GM04504 (cell line): ENCODE results near the gene AIFM1.

Source experiments
- DNase-seq: peaks from one replicate; pipeline ENCODE4 v3.0.0-alpha.2; 2012; ENCODE audit warnings: low read depth

AIFM1 gene

DNA sequence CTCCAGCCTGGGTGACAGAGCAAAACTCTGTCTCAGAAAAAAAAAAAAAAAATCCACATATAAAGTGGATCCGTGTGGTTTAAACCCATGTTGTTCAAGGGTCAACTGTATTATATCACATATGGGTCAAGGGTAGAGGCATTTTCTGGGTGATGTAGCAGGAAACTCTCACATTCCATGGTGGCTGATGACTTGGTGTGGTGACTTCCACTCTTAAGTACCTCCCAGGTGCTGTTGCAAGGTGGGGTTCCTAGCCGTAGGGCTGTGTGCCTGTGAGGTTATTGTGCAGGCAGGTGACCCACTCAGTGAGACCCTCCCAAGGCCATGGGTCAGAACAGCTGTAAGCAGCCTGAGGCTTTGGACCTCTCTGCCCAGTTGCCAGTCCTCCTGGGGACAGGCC lies 72.4 kb downstream of the AIFM1 start:
- DNase-seq: no peak

DNA sequence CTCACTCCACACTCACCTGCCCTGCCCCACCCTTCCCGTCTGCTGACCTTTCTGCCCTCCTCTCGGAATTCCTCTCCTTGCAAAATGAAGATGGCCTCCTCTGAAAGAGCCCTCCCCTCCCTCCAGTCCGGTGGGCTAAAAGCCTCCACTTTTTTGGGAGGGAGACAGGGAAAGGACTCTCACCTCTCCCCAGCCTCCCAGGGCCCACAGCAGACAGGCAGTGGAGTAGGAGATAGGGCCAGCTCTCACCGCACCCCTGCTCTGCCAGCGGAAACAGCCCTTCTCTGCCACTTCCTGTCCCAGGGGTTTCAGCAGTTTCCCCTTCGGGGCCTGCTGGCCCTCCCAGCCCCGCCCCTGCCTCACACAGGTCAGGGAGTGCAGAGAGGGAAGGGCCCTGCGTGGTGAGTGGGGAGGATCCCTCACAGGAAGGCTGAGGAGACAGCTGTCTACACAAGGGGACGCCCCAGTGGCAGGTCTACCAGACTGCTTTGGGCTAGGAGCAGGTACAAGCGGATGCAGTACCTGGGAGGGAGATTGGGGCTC lies 73.6 kb downstream of the AIFM1 start:
- DNase-seq: no peak

DNA sequence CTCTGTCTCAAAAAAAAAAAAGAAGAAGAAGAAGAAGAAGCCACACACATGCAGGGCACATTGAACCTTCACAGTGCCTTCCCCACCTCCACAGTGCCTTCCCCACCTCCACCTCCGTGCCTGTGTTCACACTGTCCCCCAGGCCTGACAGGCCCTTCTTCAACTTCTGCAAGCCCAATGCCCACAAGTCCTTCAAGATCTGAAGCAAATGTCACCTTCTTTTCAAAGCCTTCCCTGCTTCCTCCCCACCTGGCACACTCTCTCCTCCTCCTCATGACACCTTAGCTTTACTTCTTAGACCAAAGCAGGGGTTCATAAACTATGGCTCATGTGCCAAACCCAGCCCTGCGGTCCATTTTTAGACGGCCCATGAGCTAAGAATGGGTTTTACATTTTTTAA lies 75.3 kb downstream of the AIFM1 start:
- no peak for DNase-seq

DNA sequence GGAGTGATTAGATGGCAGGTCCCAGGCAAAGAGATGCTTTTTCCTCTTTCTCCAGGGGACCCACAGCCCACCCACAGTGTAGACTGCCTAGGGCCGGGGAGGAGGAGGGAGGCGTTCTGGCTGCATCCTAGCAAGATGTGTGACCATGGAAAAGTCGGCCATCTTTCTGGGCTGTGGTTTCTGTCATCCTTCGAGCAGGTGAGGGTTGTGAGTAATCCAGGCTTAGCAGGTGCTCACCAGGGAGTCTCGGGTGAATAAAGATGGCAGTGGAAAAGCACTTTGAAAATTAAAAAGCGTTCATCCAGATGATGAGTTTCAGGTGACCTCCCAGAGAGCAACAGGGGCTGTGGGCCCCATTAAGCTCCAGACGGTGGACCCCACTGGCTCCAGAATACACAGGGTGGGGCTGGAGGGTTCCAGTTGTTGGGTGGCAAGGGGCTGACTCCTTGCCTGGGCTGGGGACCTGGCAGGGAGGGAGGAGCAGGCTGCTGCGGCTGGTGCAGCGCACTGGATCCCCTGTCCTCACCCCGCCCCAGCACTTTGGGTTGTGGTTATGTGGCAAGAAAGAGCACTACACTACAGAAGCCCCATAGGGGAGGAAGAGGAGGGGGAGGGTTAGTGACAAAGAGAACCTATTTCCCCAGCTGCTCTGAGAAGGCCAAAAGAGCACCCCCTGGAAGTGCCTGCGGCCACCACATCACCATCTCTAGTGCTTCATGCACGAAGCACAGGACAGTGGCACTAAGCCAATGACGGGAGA lies 79.0 kb downstream of the AIFM1 start:
- no peak for DNase-seq

DNA sequence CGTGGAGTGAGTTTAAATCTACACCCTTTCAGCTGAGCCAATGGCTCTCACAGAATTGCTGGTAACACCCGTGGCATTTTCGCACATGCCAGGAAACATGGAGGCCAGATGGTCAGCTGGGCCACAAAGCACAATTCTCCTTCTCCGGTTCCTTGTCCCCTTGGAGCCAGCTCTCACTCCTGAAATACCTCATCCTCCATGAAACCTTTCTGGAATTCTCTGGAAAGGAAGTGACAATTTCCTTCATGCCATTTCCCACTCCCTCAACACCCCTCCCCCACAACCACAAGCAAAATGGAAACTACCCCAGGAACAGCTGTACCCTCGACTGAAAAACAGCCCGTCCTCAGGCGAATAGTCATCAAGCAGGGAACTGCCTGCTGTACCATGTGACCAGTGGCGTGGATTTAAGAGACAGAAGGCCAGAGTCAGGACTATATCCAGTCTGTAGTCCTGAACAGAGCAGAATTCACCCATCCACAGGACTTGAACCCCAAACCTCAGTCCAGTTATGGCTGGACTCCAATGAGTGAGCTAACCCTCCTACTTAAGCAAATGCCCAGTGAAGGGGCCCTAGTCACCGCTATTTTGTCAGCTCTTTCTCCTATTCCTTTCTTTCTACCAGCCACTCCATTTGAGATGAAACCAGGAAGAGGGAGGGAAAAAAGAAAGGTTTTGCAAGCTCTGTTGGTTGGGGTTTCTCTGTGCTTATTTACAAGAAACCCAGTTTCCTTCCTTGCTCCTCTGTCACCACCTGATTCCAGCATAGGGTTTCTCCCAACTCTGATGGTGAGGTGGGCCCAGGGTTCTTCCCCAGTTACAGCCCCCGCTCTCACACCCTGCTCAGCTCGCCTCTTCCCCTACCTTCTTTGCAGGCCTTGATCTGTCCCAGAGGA lies 79.8 kb downstream of the AIFM1 start:
- no peak for DNase-seq

DNA sequence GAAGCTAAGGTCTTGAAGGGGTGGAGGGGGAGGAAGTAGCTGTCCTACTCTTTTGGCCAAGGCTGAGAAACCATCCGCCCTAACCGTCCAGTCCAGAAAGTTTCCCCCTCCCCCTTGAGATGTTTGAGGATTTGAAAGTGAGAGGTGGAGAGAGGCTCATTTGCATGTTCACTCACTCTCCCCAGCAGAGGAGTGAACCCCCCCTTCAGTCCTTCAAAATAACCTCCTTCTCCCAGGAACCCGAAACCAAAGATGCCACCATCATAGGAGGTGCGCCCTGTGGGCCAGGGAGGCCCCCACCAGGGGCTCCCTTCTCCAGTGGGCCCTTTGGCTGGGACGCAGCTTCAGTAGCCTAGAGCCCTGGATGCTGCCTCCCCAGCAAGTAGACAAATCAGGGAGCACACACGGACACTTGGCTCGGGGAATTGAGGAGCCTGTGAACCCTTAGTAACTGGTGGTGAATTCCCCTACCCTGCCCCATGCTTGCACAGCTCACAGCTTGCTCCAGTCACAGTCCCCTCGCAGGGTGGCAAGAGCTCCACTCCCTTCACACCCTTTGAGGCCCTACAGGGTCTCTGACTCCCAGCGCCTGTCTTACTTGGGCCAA lies 80.9 kb downstream of the AIFM1 start:
- DNase-seq: no peak

DNA sequence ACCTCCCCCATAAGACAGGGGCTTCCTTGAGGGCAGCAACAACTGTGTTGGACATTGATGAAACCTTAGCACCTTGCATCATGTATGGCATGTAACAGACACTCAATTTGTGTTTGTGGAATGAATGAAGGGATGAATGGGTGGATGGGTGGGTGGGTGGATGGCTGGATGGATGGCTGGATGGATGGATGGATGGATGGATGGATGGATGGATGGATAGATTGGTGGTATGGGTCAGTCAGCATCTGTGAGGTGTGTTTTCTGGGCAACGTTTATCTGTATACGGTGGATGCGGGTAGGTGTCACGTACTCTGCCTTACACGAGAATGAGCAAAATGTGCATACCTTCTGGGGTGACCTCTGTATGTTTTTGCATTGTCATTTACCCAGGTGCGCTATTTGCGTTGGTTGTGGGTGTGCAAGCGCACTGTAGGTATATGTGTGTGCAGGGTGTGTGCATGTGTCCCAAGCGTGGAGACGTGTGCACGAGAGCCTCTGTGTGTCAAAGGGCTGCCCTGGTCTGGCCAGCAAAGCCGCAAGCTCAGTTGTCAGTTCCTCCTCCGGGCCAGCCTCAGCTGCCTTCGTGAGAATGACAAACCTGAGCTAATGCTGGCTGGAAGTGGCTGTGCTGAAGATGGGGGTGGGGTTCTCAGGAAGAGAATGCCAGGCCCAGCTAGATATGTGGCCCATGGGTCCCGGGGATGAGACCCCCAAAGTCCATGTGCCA lies 81.8 kb downstream of the AIFM1 start:
- DNase-seq: no peak

DNA sequence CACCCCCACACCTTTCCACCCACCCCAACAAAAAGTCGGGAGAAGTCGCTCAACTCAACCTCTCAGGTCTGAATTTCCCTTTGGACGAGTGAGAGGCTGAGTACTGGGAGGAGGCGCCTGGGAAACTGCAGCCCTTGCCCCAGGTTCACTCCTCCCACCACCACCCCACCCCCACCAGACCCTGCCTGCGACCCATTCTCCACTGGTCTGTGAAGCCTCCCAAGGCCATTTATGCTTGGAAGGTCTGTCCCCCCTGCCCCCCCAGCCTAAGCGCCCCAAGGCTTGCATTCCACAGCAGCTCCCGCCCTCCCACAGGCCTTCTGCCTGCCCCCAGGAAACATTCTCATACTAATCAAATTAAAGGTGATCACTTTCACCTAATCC lies 82.5 kb downstream of the AIFM1 start:
- DNase-seq: no peak

DNA sequence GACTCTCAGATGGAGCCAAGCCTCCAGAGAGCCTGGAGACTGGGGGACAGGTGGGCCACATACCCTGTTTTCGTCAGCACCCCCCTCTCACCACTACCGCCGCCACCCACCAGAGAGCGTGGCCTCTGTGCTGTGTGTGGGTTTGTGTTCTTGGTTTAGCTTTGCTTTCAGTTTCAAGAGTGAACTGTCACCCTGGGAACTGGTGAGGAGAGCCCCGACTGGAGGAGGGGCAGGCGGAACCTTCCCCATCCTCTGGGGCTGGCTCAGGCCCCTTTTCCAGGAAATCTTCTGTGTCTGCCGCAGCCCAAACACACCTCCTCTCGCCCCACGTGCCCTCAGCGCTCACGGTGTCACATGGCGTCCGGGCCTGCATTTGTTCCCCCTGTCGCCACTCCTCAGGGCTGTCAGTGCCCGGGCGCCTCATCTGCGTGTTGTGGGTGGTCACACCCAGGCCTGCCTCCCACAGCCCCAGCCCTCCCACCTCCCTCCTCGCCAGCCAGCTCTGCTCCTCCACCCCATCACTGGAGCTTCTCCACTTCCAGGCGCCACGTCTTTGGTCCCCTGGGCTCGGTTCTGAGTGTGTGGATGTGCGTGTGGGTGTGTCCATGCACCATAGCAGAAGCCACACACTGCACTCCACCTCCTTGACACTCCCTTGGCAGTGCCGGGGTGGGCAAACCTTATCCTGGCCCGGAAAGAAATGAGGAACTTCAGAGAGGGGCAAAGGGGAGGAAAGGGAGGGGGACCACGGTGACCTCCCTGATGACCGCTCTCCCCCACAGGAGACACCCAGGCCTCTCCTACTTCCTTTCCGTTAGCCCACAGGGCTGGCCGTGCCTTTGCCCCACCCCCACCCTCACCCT lies 83.2 kb downstream of the AIFM1 start:
- no peak for DNase-seq

DNA sequence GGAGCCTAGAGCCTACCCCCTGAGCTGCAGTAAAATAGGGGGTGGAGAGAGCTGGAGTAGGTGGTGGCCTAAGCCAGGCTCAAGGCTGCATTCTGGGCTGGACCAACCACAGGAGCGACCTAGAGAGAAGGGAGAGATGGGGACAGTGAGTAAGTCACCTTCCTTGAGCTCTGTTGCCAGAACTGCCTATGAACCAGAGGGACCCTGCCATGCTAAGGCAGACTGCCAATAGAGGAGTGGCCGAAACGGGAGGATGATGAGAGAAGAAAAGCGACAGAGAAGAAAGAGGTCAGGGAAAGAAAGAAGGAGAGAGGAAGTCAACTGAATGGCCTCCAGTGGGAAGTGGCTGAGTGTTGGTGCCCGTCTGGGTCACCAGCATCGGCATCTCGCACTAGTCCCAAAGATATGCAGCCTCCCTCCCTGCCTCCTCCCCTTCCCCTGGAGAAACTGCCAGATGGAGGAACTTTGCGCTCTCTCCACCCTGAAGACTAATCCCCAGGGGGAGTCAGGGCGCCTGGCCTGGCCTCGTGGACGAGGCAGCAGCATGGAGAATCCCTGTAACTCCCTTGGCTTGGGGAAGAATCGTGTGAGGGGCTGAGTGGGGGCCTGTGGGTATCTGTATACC lies 84.1 kb downstream of the AIFM1 start:
- no peak for DNase-seq

DNA sequence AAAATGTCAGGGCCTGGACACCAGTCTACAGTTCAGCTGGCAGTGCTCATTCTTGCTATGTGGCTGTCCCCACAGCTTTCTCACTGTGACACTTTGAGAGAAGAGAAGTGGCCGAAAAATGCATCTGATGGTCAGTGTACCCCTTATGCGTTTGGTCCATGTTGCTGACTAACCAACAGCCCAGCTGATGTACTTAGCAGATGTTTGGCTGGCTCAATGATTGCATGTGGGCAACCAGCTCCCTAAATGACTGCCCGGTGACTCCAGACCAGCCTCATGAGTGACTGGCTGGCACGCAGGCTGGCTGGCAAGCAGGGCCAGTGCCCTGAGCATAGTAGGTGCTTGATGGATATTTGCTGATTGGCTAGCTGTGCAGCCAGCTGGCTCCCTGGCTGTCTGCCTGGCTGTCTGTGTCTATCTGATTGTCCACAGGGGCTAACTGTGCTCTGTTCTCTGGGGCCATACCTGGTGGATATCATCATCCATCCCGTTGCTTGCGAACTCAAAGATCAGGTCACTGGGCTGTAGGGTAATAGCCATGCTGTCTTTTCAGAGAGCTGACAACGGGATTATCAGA lies 84.8 kb downstream of the AIFM1 start:
- DNase-seq: no peak

DNA sequence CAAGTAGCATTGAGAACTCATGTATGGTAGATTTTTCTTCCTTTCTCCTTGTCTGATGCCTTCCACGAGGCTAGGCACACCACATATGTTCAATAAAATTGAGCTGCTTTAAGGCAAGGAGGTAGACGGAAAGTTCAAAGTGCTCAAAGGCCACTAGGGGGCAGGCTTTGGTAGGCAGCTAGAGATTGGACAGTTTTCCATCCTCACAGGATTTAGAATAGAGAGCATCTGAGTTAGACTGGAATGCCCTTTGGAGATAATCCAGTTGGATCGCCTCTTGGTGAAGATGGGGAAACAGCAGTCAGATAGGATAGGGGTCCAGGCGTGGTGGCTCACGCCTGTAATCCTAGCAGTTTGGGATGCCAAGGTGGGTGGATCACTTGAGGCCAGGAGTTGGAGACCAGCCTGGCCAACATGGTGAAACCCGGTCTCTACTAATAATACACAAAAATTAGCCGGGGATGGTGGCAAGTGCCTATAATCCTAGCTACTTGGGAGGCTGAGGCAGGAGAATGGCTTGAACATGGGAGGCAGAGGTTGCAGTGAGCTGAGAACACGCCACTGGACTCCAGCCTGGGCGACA lies 85.7 kb downstream of the AIFM1 start:
- peak; percentile 62 for DNase-seq
